Neural cell (in vitro differentiated cells): Measurements from ENCODE around the gene DMRTA1.
A peak's percentile ranks its signal among the peaks of the same experiment; 100 is the strongest.

Experiments used
- POLR2AphosphoS5 ChIP-seq: IDR thresholded peaks from 2 replicates; pipeline ENCODE4 v1.6.1; 2012
- TF ChIP-seq, protein P1 (sequence below): fragments of 450-650 bp; IDR thresholded peaks from 2 replicates; pipeline ENCODE4 v1.5.1; 2014; ENCODE audit warnings: antibody characterized with exemption, mild to moderate bottlenecking, moderate library complexity; ENCODE audit not compliant: poor library complexity, severe bottlenecking

GRCh38 chr9:22469928-22470544 lies 23.4 kb downstream of the DMRTA1 start:
- TF ChIP-seq, protein P1, sequence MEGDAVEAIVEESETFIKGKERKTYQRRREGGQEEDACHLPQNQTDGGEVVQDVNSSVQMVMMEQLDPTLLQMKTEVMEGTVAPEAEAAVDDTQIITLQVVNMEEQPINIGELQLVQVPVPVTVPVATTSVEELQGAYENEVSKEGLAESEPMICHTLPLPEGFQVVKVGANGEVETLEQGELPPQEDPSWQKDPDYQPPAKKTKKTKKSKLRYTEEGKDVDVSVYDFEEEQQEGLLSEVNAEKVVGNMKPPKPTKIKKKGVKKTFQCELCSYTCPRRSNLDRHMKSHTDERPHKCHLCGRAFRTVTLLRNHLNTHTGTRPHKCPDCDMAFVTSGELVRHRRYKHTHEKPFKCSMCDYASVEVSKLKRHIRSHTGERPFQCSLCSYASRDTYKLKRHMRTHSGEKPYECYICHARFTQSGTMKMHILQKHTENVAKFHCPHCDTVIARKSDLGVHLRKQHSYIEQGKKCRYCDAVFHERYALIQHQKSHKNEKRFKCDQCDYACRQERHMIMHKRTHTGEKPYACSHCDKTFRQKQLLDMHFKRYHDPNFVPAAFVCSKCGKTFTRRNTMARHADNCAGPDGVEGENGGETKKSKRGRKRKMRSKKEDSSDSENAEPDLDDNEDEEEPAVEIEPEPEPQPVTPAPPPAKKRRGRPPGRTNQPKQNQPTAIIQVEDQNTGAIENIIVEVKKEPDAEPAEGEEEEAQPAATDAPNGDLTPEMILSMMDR, result peak; percentile 80
- no peak for TF ChIP-seq POLR2AphosphoS5
